ENCODE measurements around the gene A2M.

The A2M gene

GRCh38 chr12:9101018-9101687 lies 14.6 kb downstream of the A2M start:
- DNase-seq (ENCODE audit: insufficient read length, low spot score) (no peak), FAIRE-seq (peak; percentile 13)
- TF ChIP-seq PAX5 (IDR thresholded peaks at IDR 0.05; ENCODE audit: insufficient read depth, low read length, severe bottlenecking): no peak
- TF ChIP-seq SPI1 (IDR thresholded peaks at IDR 0.05; ENCODE audit: low read depth, low read length): no peak
- no peak for TF ChIP-seq POLR2AphosphoS5 (IDR thresholded peaks at IDR 0.05; ENCODE audit: low read depth, low read length)
- TF ChIP-seq TAF1 (IDR thresholded peaks at IDR 0.05; ENCODE audit: low read depth, low read length): no peak
- no peak for TF ChIP-seq POLR2A (IDR thresholded peaks at IDR 0.05; ENCODE audit: low read depth, low read length)
- TF ChIP-seq POU2F2 (IDR thresholded peaks at IDR 0.05; ENCODE audit: low read depth, low read length): no peak

DNA sequence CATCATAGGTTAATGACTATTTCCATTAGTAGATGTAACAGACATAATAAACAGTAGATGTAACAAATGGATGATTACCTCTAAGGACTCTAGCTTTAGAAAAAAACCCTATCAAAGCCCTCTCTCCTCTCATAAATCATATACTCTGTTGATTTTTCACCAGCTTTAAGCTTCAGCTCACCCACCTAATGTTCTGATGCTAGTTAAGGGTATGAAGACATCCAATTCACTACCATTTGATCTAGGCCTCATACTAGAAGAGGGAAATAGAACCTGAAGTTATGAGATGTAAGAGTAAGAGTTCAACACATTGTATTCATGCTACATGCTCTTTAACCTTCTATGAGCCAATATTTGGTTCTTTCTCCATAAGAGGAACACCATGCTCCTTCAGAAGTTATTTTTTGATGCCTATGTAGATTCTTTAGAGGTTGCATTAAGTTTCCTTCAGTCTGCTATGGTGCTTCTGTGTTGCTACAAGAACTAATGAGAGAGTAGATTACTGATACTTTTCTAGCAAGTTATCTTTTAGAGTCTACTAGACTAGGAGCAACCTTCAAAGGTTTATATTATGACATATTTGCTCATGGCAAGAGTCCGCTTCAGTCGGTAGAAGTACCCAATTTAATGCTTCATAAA lies 16.0 kb downstream of the A2M start:
- no peak for DNase-seq (ENCODE audit: insufficient read length, low spot score)
- TF ChIP-seq SPI1 (IDR thresholded peaks at IDR 0.05; ENCODE audit: low read depth, low read length) (no peak), POLR2A (IDR thresholded peaks at IDR 0.05; ENCODE audit: low read depth, low read length) (no peak), POLR2AphosphoS5 (IDR thresholded peaks at IDR 0.05; ENCODE audit: low read depth, low read length) (no peak), POU2F2 (IDR thresholded peaks at IDR 0.05; ENCODE audit: low read depth, low read length) (no peak), TAF1 (IDR thresholded peaks at IDR 0.05; ENCODE audit: low read depth, low read length) (no peak), PAX5 (IDR thresholded peaks at IDR 0.05; ENCODE audit: insufficient read depth, low read length, severe bottlenecking) (no peak)
- peak; percentile 38 for FAIRE-seq

- DNase-seq (ENCODE audit: insufficient read length, low spot score) (no peak), FAIRE-seq (no peak)
- TF ChIP-seq PAX5 (IDR thresholded peaks at IDR 0.05; ENCODE audit: insufficient read depth, low read length, severe bottlenecking): no peak
Measured at GRCh38 chr12:9098463-9099026, 17.2 kb downstream of the A2M start.

DNA sequence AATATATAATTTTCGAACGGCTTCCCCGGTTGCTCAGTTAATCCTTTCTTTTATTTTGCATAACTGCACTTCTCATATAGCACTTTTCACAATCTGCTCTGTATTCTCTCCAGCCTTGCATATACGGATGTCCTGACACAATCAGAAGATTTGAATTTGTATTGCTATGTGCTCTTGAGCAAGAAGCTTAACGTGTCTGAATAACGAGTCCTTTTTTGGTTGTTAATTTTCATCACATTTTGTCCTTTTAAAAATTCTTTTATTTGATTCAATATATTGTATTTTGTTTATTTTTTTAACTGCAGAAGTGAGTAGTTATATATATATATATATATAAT lies 17.6 kb downstream of the A2M start:
- no peak for FAIRE-seq
- TF ChIP-seq SPI1 (IDR thresholded peaks at IDR 0.05; ENCODE audit: low read depth, low read length) (no peak), POU2F2 (IDR thresholded peaks at IDR 0.05; ENCODE audit: low read depth, low read length) (no peak), POLR2AphosphoS5 (IDR thresholded peaks at IDR 0.05; ENCODE audit: low read depth, low read length) (no peak), TAF1 (IDR thresholded peaks at IDR 0.05; ENCODE audit: low read depth, low read length) (no peak), POLR2A (IDR thresholded peaks at IDR 0.05; ENCODE audit: low read depth, low read length) (no peak), PAX5 (IDR thresholded peaks at IDR 0.05; ENCODE audit: insufficient read depth, low read length, severe bottlenecking) (no peak)
- DNase-seq (ENCODE audit: insufficient read length, low spot score): no peak

DNA sequence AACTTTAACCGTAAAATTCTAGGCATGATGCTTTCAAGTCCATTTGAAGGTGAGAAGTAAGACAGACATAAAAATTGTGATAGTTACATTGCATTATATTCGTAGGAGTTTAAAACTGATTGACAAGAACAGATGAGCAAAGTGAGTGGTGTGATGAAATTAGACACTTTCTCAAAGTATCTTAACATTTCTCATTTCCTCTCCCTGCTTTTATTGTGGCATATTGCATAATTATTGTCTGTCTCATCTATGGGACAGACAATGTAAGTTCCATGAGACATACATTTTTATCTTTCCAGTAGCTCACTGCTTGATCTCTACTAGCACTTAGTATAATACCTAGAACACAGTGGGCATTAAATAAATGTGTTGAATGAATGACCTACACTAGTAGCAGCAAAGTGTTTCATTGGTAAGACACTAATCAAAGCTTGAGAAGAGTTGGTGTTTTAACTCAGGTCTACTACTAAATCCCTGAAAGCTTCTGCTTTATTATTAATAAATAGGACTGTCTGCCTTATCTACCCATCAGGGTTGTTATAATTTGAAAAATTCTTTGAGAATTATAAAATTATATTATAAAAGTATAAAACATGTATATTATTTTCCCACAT lies 19.0 kb downstream of the A2M start:
- FAIRE-seq (peak; percentile 20), DNase-seq (ENCODE audit: insufficient read length, low spot score) (no peak)
- TF ChIP-seq TAF1 (IDR thresholded peaks at IDR 0.05; ENCODE audit: low read depth, low read length) (no peak), SPI1 (IDR thresholded peaks at IDR 0.05; ENCODE audit: low read depth, low read length) (no peak), PAX5 (IDR thresholded peaks at IDR 0.05; ENCODE audit: insufficient read depth, low read length, severe bottlenecking) (no peak), POU2F2 (IDR thresholded peaks at IDR 0.05; ENCODE audit: low read depth, low read length) (no peak)

DNA sequence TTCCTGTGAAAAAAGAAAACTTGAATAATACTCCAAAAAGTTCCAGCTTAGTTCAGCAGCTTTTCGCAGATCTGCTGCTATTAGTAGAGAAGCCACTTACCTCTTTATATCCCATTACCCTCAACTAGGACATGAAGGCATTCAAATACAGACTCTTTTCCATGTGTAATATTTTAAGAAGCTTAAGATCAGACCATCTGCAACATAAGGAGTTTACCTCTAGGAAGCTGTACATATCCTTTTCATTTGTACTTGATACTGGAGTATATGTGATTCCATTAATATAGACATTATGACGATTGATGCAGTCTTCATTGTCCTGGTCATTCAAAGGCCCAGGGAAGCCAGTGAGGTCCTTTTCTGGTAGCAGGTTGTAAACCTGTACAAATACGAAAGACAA lies 20.4 kb downstream of the A2M start:
- DNase-seq (ENCODE audit: insufficient read length, low spot score) (no peak), FAIRE-seq (no peak)
- TF ChIP-seq POLR2AphosphoS5 (IDR thresholded peaks at IDR 0.05; ENCODE audit: low read depth, low read length) (no peak), SPI1 (IDR thresholded peaks at IDR 0.05; ENCODE audit: low read depth, low read length) (no peak), PAX5 (IDR thresholded peaks at IDR 0.05; ENCODE audit: insufficient read depth, low read length, severe bottlenecking) (no peak), POU2F2 (IDR thresholded peaks at IDR 0.05; ENCODE audit: low read depth, low read length) (no peak), POLR2A (IDR thresholded peaks at IDR 0.05; ENCODE audit: low read depth, low read length) (no peak)

DNA sequence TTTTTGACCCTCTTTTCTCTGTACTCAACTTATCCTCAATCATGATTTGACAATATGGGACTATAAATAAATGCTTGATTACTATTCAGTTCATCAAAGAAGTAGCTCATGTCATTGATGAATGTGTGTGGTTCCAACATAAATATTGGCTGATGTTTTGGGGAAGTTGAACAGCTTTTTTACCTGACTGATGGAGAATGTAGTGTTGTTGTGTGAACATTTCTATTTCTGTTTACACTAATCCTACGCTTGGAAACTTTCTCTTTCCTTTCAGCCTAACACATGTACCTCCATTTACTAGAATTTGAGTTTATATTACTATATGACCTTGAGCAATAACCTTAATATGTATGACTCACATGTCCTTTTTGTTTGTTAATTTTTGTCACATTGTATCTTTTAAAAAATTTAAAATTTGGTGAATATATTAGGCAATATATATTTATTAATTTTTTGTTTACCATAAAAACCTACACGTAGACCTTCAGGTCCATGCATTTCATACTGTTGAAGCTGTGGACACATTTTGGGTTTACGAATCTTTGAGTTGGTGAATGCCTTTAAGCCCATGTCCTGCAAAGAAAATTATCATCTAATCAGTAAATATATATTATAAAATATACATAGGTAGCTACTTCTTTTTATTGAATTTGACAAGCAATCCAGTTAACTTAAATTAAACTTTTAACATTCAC lies 21.1 kb downstream of the A2M start:
- no peak for FAIRE-seq
- TF ChIP-seq TAF1 (IDR thresholded peaks at IDR 0.05; ENCODE audit: low read depth, low read length): no peak
- no peak for TF ChIP-seq POLR2A (IDR thresholded peaks at IDR 0.05; ENCODE audit: low read depth, low read length)
- TF ChIP-seq POLR2AphosphoS5 (IDR thresholded peaks at IDR 0.05; ENCODE audit: low read depth, low read length): no peak
- TF ChIP-seq SPI1 (IDR thresholded peaks at IDR 0.05; ENCODE audit: low read depth, low read length): no peak
- TF ChIP-seq PAX5 (IDR thresholded peaks at IDR 0.05; ENCODE audit: insufficient read depth, low read length, severe bottlenecking): no peak
- no peak for TF ChIP-seq POU2F2 (IDR thresholded peaks at IDR 0.05; ENCODE audit: low read depth, low read length)

DNA sequence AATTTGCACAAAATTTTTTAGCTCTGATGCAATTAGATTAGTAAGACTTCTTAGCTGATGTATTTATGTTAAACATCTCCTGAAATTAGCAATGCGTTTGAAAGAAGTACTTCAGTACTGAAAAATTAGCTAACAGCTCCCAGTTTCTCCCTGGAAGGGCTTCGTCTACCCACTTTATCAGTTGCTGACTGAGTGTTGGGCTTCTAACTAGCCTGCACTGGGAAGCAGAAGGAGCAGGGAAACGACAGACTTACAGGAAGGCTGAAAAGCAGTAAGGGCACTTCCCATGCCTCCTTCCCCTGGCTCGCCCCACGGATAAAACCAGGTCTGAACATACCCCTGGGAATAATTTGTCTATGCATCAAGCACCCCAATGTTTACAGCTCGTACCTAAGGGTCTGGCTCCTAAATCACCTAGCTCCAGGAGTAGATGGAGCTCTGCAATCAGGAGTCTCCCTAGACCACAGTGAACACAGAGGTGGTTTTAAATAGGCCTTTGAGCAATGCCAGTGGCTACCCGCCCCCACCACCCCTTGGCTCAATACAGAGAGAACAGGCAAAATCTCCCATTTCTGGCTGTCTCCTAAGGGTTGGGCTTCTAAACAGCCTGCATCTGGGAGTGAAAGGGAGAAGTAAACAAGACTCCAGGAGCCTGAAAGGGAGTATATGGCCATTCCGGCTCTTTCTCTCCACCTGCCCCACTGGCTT lies 23.7 kb downstream of the A2M start:
- DNase-seq (ENCODE audit: insufficient read length, low spot score) (no peak), FAIRE-seq (no peak)
- no peak for TF ChIP-seq SPI1 (IDR thresholded peaks at IDR 0.05; ENCODE audit: low read depth, low read length)
- TF ChIP-seq POLR2AphosphoS5 (IDR thresholded peaks at IDR 0.05; ENCODE audit: low read depth, low read length): no peak
- TF ChIP-seq POU2F2 (IDR thresholded peaks at IDR 0.05; ENCODE audit: low read depth, low read length): no peak
- TF ChIP-seq PAX5 (IDR thresholded peaks at IDR 0.05; ENCODE audit: insufficient read depth, low read length, severe bottlenecking): no peak
- no peak for TF ChIP-seq TAF1 (IDR thresholded peaks at IDR 0.05; ENCODE audit: low read depth, low read length)
- TF ChIP-seq POLR2A (IDR thresholded peaks at IDR 0.05; ENCODE audit: low read depth, low read length): no peak

More for the DNA sequence above, 21.1 kb downstream of the A2M start:
- no peak for DNase-seq (ENCODE audit: insufficient read length, low spot score)

GRCh38 chr12:9090220-9090619 lies 25.5 kb downstream of the A2M start:
- no peak for DNase-seq (ENCODE audit: insufficient read length, low spot score)
- FAIRE-seq: no peak
- no peak for TF ChIP-seq POLR2AphosphoS5 (IDR thresholded peaks at IDR 0.05; ENCODE audit: low read depth, low read length)
- TF ChIP-seq POLR2A (IDR thresholded peaks at IDR 0.05; ENCODE audit: low read depth, low read length): no peak
- TF ChIP-seq POU2F2 (IDR thresholded peaks at IDR 0.05; ENCODE audit: low read depth, low read length): no peak
- TF ChIP-seq SPI1 (IDR thresholded peaks at IDR 0.05; ENCODE audit: low read depth, low read length): no peak
- TF ChIP-seq TAF1 (IDR thresholded peaks at IDR 0.05; ENCODE audit: low read depth, low read length): no peak
- TF ChIP-seq PAX5 (IDR thresholded peaks at IDR 0.05; ENCODE audit: insufficient read depth, low read length, severe bottlenecking): no peak

Data from GM12891 (cell line).